SK-N-SH (cell line): Measurements from ENCODE around the gene TRIP13. TPM values are rescaled to one million over a fixed set of nuclear protein-coding genes. Genes with fewer than 3 reads are reported as not detected.

ENCODE experiments used
- CTCF ChIA-PET: fragments of 300-600, 350-600 bp; formaldehyde crosslinking; extraction: SDS; loops from one replicate; lab custom pipeline; 2021; lab: Yijun Ruan, JAX
- POLR2A ChIA-PET: fragments of 350-600 bp; sonication (Branson Sonifier 250); formaldehyde crosslinking; extraction: SDS; loops from one replicate; lab custom pipeline; 2020; ENCODE audit warnings: antibody characterized with exemption, inconsistent platforms; lab: Yijun Ruan, JAX
- DNase-seq: peaks from one replicate; pipeline ENCODE4 v3.0.0; 2012
- H2AFZ ChIP-seq: fragments of 200-600 bp; sonication (generic); 2 replicates; pipeline ENCODE4 v1.8.1; 2016; ENCODE audit warnings: antibody characterized with exemption, mild to moderate bottlenecking, low read depth
- H3F3A ChIP-seq: fragments of 200-600 bp; sonication (generic); replicated peaks from 2 replicates; pipeline ENCODE3; 2016; ENCODE audit warnings: antibody characterized with exemption, mild to moderate bottlenecking; ENCODE audit not compliant: insufficient read depth
- H3K27ac ChIP-seq, 2 experiments: fragments of 200-500 bp in 1 of 2; fragments of 200-600 bp in 1 of 2; sonication (Bioruptor generic) in 1 of 2; sonication (generic), shearing (Covaris generic) in 1 of 2; 2 replicates each; pipeline versions ENCODE4 v1.5.1 to v1.6.1; 2014 to 2016; ENCODE audit warnings: low read depth in 2 of 2, inconsistent platforms in 1 of 2, low read length in 1 of 2, mild to moderate bottlenecking in 1 of 2, mixed read lengths in 1 of 2
- H3K27me3 ChIP-seq: fragments of 200-600 bp; sonication (generic), shearing (Covaris generic); 2 replicates; pipeline ENCODE4 v1.6.1; 2016; ENCODE audit warnings: mixed run types; ENCODE audit not compliant: insufficient read depth
- H3K36me3 ChIP-seq, 2 experiments: fragments of 200-500 bp in 1 of 2; fragments of 200-600 bp in 1 of 2; sonication (Bioruptor generic) in 1 of 2; sonication (generic) in 1 of 2; replicated peaks in 1 of 2; 2 replicates each; pipeline versions ENCODE3 to v1.5.1; 2014 to 2016; ENCODE audit warnings: low read length in 1 of 2, mild to moderate bottlenecking in 1 of 2; ENCODE audit not compliant: insufficient read depth in 2 of 2, control insufficient read depth in 1 of 2
- H3K4me1 ChIP-seq, 2 experiments: fragments of 200-500 bp in 1 of 2; fragments of 200-600 bp in 1 of 2; sonication (Bioruptor generic) in 1 of 2; sonication (generic), shearing (Covaris generic) in 1 of 2; 2 replicates each; pipeline versions ENCODE4 v1.5.1 to v1.6.1; 2014 to 2016; ENCODE audit warnings: low read depth in 1 of 2, low read length in 1 of 2, mixed run types in 1 of 2; ENCODE audit not compliant: insufficient read depth in 2 of 2, control insufficient read depth in 1 of 2
- H3K4me2 ChIP-seq: fragments of 200-600 bp; sonication (generic), shearing (Covaris generic); 2 replicates; pipeline ENCODE4 v1.6.1; 2017; ENCODE audit warnings: mixed run types
- H3K4me3 ChIP-seq, 2 experiments: fragments of 200-500 bp in 1 of 2; fragments of 200-600 bp in 1 of 2; sonication (Bioruptor generic) in 1 of 2; sonication (generic), shearing (Covaris generic) in 1 of 2; 2 replicates each; pipeline versions ENCODE4 v1.5.1 to v1.8.1; 2014 to 2016; ENCODE audit warnings: low read depth in 2 of 2, inconsistent platforms in 1 of 2, low read length in 1 of 2, mild to moderate bottlenecking in 1 of 2, mixed read lengths in 1 of 2, moderate library complexity in 1 of 2
- H3K79me2 ChIP-seq: fragments of 200-600 bp; sonication (generic); 2 replicates; pipeline ENCODE4 v1.8.1; 2017; ENCODE audit warnings: mild to moderate bottlenecking; ENCODE audit not compliant: insufficient read depth
- H3K9ac ChIP-seq: fragments of 200-600 bp; sonication (generic); 2 replicates; pipeline ENCODE4 v1.6.1; 2017; ENCODE audit warnings: mixed run types
- H3K9me2 ChIP-seq: fragments of 200-600 bp; sonication (generic); 2 replicates; pipeline ENCODE4 v1.6.1; 2017; ENCODE audit warnings: mixed run types
- H3K9me3 ChIP-seq: fragments of 200-600 bp; sonication (generic); 2 replicates; pipeline ENCODE4 v1.6.1; 2017; ENCODE audit warnings: mixed run types, mild to moderate bottlenecking, moderate library complexity
- H4K20me1 ChIP-seq: fragments of 200-600 bp; sonication (generic); 2 replicates; pipeline ENCODE4 v1.6.1; 2017; ENCODE audit warnings: mild to moderate bottlenecking, mixed run types; ENCODE audit not compliant: insufficient read depth
- ELF1 ChIP-seq: IDR thresholded peaks from 2 replicates; pipeline ENCODE4 v1.4.0; 2012
- EZH2phosphoT487 ChIP-seq: fragments of 200-600 bp; sonication (generic); IDR thresholded peaks from 2 replicates; pipeline ENCODE4 v1.6.1; 2017; ENCODE audit warnings: low read depth, mixed run types, mild to moderate bottlenecking, antibody characterized with exemption, moderate library complexity, borderline replicate concordance
- GABPA ChIP-seq: IDR thresholded peaks from 2 replicates; pipeline ENCODE4 v1.4.0; 2012; ENCODE audit warnings: low read depth, mild to moderate bottlenecking
- GATA2 ChIP-seq: sonication (generic); formaldehyde crosslinking; IDR thresholded peaks from 2 replicates; pipeline ENCODE4 v1.5.0; 2020; ENCODE audit warnings: mild to moderate bottlenecking, missing genetic modification reagents
- NFIC ChIP-seq: IDR thresholded peaks from 2 replicates; pipeline ENCODE4 v1.4.0; 2012; ENCODE audit warnings: borderline replicate concordance
- POLR2AphosphoS5 ChIP-seq: IDR thresholded peaks from 2 replicates; pipeline ENCODE4 v1.6.1; 2012; ENCODE audit warnings: low read depth, low read length
- RCOR1 ChIP-seq: fragments of 150-350 bp; IDR thresholded peaks from 2 replicates; pipeline ENCODE4 v1.6.1; 2017; ENCODE audit warnings: antibody characterized with exemption, low read length
- RFX5 ChIP-seq: IDR thresholded peaks from 2 replicates; pipeline ENCODE4 v1.6.1; 2012; ENCODE audit warnings: mild to moderate bottlenecking, improper control_type of control experiment, low read length
- TCF12 ChIP-seq: IDR thresholded peaks from 2 replicates; pipeline ENCODE4 v1.4.0; 2012
- TEAD4 ChIP-seq: IDR thresholded peaks from 2 replicates; pipeline ENCODE4 v1.4.0; 2012; ENCODE audit warnings: mild to moderate bottlenecking, borderline replicate concordance; ENCODE audit not compliant: insufficient read depth
- ZBTB33 ChIP-seq: IDR thresholded peaks from 2 replicates; pipeline ENCODE4 v1.4.0; 2012; ENCODE audit warnings: low read depth, borderline replicate concordance
- WGBS: methylation state at CpG from one replicate; pipeline ENCODE4 v1.1.6; 2017; ENCODE audit warnings: low lambda C conversion rate; 5-methylcytosine and 5-hydroxymethylcytosine counted together
- polyA plus RNA-seq, 3 experiments: library from polyadenylated mRNA; depleted of rRNA; stranded (reverse); fragments of >200 nt; gene quantifications; 2 replicates each; pipeline ENCODE4 v1.2.3, GENCODE V29; 2012
- TF ChIP-seq, protein P1 (sequence below): IDR thresholded peaks from 2 replicates; pipeline ENCODE4 v1.4.0; 2012; ENCODE audit warnings: low read depth
- TF ChIP-seq, protein P2 (sequence below): IDR thresholded peaks from 2 replicates; pipeline ENCODE4 v1.6.1; 2012; ENCODE audit warnings: mild to moderate bottlenecking, low read depth, low read length, moderate library complexity

Gene TRIP13
- polyA plus RNA-seq, 1 of the 3 experiments (the other 2 are of a cell fraction) = 24.1 TPM

DNA sequence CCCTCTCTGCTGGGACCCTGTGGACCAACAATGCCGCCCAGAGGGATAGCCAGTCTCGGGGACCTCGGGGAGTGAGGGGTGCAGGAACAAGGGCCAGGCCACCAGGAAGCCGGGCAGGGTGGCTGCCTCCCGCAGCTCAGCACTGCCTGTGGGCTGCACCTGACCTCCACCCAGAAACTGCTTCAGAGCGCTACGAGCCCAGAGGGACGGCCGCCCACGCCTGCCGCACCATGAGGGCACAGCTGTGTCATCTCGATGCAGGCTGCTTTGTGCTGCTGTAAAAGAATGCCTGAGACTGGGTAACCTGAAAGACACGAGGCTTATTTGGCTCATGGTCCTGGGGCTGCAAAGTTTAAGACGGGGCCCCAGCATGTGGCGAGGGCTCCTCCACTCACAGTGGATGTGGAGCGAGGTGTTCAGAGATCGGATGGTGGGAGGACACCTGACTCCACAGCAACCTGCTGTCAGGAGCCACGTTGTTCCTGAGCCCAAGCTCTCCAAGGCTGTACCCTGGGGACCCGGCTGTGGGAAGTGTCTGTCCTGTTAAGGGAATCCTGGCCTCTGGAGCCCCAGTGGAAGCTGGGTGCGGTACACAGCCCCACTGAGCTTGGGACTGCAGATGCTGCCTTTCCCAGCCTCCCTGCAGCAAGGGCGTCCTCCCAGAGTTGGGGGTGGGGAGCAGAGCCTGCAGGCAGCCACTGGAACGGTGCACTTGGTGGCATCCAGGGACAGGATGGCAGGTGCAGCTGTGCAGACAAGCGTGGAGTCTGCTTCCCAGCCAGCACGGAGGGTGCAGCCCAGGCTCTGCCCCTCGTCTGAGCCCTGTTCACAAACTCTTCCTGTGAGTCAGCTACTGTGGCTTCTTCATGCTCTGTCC lies 30.1 kb upstream of the TRIP13 start:
- H3K4me2 ChIP-seq = no peak overlapping the region
- no peaks in the 10 kb centered on the region for H3K9me3 ChIP-seq
- no peaks in the 10 kb centered on the region for H3K4me1 ChIP-seq
- H2AFZ ChIP-seq = no peak overlapping the region
- H3K4me3 ChIP-seq = no peak overlapping the region
- H3K27me3 ChIP-seq = no peaks in the 10 kb centered on the region
- no peak for DNase-seq
- no peaks in the 10 kb centered on the region for H3K9me2 ChIP-seq
- peaks cover 0 to 54% of the 10 kb centered on the region in 2 experiments for H3K36me3 ChIP-seq
- ChIA-PET POLR2A (no interaction called here), CTCF (no interaction called here)
- no peaks in the 10 kb centered on the region for H3K79me2 ChIP-seq
- H3K27ac ChIP-seq = no peak overlapping the region
- 84% methylated on average over 11 of the region's 25 CpGs for WGBS
- H3K9ac ChIP-seq = no peak overlapping the region
- H3F3A ChIP-seq = no peaks in the 10 kb centered on the region
- H4K20me1 ChIP-seq = no peaks in the 10 kb centered on the region
- TF ChIP-seq, protein P1, sequence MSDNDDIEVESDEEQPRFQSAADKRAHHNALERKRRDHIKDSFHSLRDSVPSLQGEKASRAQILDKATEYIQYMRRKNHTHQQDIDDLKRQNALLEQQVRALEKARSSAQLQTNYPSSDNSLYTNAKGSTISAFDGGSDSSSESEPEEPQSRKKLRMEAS = no peak
- TF ChIP-seq POLR2AphosphoS5 = no peak
- no peak for TF ChIP-seq GATA2 (CRISPR knock-in tag)
- TF ChIP-seq TCF12 = no peak
- no peak for TF ChIP-seq ELF1

DNA sequence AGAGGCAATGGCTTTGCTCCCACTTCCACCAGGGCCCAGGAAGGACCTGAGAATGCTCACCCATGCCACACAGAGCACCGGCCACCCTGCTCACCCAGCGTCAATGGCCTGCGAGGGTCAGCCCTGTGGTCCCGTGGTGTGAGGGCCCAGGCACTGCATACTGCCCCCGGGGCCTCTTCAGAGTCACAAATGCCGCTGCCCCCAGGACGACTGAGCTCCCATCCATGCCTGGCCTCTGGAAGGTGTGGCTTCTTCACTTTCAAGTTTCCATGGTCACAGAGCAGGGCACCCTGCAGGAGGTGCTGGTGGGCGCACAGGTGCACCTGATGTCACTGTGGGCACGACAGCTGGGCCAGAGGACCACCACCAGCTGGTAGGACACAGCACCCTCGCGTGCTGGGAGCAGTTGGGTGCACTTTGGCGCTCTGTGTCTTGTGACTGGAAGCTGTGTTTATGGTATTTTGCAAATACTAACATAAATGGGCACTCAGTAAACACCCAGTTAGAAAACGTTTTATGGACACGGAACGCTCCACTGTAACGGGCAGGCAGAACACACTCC lies 29.4 kb upstream of the TRIP13 start:
- POLR2A ChIA-PET = no interaction called here
- Histone ChIP-seq H4K20me1 (no peaks in the 10 kb centered on the region), H3K36me3 (peaks cover 0 to 58% of the 10 kb centered on the region in 2 experiments), H3F3A (no peaks in the 10 kb centered on the region), H3K4me2 (no peak overlapping the region), H3K27me3 (no peaks in the 10 kb centered on the region), H3K79me2 (no peaks in the 10 kb centered on the region), H3K4me1 (no peaks in the 10 kb centered on the region), H3K27ac (no peak overlapping the region), H3K9ac (no peak overlapping the region), H3K9me3 (no peaks in the 10 kb centered on the region), H3K9me2 (no peaks in the 10 kb centered on the region), H2AFZ (no peak overlapping the region), H3K4me3 (no peak overlapping the region)
- no peak for DNase-seq
- TF ChIP-seq NFIC = no peak
- TF ChIP-seq TEAD4 = no peak
- no peak for TF ChIP-seq RFX5
- 91% methylated on average over 14 of the region's 16 CpGs for whole genome bisulfite sequencing
- CTCF ChIA-PET = no interaction called here

GRCh38 chr5:864492-865167 lies 28.1 kb upstream of the TRIP13 start:
- Histone ChIP-seq H3K9me3 (no peaks in the 10 kb centered on the region), H3K4me1 (no peaks in the 10 kb centered on the region), H3K4me3 (no peak overlapping the region), H3K27me3 (no peaks in the 10 kb centered on the region), H2AFZ (no peak overlapping the region), H3K79me2 (no peaks in the 10 kb centered on the region), H3K9me2 (no peaks in the 10 kb centered on the region), H3K4me2 (no peak overlapping the region), H3K9ac (no peak overlapping the region), H3K36me3 (peaks cover 12 to 71% of the 10 kb centered on the region in 2 experiments), H4K20me1 (no peaks in the 10 kb centered on the region), H3F3A (no peaks in the 10 kb centered on the region), H3K27ac (no peak overlapping the region)
- no peak for DNase-seq
- ChIA-PET POLR2A (no interaction called here), CTCF (interaction anchor here (0.8 to 1.4 kb wide), 2 partner anchors 38 to 418 kb away, joined by 3 to 4 read pairs; no protein-coding TSS in a partner anchor)
- WGBS = 86% methylated on average over 12 of the region's 15 CpGs
- TF ChIP-seq ZBTB33 (no peak), GABPA (no peak), RFX5 (no peak), RCOR1 (no peak), EZH2phosphoT487 (no peak)
- TF ChIP-seq, protein P1 = no peak
- TF ChIP-seq, protein P2, sequence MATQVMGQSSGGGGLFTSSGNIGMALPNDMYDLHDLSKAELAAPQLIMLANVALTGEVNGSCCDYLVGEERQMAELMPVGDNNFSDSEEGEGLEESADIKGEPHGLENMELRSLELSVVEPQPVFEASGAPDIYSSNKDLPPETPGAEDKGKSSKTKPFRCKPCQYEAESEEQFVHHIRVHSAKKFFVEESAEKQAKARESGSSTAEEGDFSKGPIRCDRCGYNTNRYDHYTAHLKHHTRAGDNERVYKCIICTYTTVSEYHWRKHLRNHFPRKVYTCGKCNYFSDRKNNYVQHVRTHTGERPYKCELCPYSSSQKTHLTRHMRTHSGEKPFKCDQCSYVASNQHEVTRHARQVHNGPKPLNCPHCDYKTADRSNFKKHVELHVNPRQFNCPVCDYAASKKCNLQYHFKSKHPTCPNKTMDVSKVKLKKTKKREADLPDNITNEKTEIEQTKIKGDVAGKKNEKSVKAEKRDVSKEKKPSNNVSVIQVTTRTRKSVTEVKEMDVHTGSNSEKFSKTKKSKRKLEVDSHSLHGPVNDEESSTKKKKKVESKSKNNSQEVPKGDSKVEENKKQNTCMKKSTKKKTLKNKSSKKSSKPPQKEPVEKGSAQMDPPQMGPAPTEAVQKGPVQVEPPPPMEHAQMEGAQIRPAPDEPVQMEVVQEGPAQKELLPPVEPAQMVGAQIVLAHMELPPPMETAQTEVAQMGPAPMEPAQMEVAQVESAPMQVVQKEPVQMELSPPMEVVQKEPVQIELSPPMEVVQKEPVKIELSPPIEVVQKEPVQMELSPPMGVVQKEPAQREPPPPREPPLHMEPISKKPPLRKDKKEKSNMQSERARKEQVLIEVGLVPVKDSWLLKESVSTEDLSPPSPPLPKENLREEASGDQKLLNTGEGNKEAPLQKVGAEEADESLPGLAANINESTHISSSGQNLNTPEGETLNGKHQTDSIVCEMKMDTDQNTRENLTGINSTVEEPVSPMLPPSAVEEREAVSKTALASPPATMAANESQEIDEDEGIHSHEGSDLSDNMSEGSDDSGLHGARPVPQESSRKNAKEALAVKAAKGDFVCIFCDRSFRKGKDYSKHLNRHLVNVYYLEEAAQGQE = no peak
